ENCODE data around the gene SORCS3.

- TF ChIP-seq, protein P1, sequence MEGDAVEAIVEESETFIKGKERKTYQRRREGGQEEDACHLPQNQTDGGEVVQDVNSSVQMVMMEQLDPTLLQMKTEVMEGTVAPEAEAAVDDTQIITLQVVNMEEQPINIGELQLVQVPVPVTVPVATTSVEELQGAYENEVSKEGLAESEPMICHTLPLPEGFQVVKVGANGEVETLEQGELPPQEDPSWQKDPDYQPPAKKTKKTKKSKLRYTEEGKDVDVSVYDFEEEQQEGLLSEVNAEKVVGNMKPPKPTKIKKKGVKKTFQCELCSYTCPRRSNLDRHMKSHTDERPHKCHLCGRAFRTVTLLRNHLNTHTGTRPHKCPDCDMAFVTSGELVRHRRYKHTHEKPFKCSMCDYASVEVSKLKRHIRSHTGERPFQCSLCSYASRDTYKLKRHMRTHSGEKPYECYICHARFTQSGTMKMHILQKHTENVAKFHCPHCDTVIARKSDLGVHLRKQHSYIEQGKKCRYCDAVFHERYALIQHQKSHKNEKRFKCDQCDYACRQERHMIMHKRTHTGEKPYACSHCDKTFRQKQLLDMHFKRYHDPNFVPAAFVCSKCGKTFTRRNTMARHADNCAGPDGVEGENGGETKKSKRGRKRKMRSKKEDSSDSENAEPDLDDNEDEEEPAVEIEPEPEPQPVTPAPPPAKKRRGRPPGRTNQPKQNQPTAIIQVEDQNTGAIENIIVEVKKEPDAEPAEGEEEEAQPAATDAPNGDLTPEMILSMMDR (IDR thresholded peaks at IDR 0.05), result no peak
- no peak for TF ChIP-seq POLR2AphosphoS5 (IDR thresholded peaks at IDR 0.05; ENCODE audit: insufficient read depth in 1 of 2, low read depth in 1 of 2)
- no peak for TF ChIP-seq POLR2A (IDR thresholded peaks at IDR 0.05)
Observed at GRCh38 chr10:105154736-105155135, 513.6 kb downstream of the SORCS3 start.
